ENCODE results near the gene CCSER1.

- TF ChIP-seq CTCF (IDR thresholded peaks at IDR 0.05; ENCODE audit: control extremely low read depth in 1 of 3, insufficient read depth in 1 of 3, low read depth in 1 of 3, low read length in 3 of 3) (no peak), CBX5 (IDR thresholded peaks at IDR 0.05; ENCODE audit: low read depth, low read length) (no peak), POLR2A (IDR thresholded peaks at IDR 0.05; ENCODE audit: control extremely low read depth in 1 of 2, low read depth in 2 of 2, low read length in 2 of 2) (no peak), SP4 (IDR thresholded peaks at IDR 0.05; ENCODE audit: low read length) (no peak), MAX (IDR thresholded peaks at IDR 0.05) (no peak), SIN3A (conservative IDR thresholded peaks at IDR 0.05 in 1 of 2, IDR thresholded peaks at IDR 0.05 in 1 of 2; ENCODE audit: low read depth in 1 of 2, low read length in 2 of 2) (no peak), BCL11A (IDR thresholded peaks at IDR 0.05; ENCODE audit: low read depth in 2 of 2, low read length in 2 of 2) (no peak), ASH2L (IDR thresholded peaks at IDR 0.05; ENCODE audit: low read length) (no peak), RAD21 (IDR thresholded peaks at IDR 0.05 in 1 of 2, conservative IDR thresholded peaks at IDR 0.05 in 1 of 2; ENCODE audit: low read depth in 2 of 2, low read length in 2 of 2) (no peak), MAFK (IDR thresholded peaks at IDR 0.05; ENCODE audit: low read depth, low read length) (no peak), TAF7 (optimal IDR thresholded peaks at IDR 0.05; ENCODE audit: borderline replicate concordance, low read depth, low read length) (no peak)
Measured at GRCh38 chr4:91025241-91026148, 898.3 kb downstream of the CCSER1 start.
